GM12878 (cell line): ENCODE measurements around the gene FGR. TPM values are rescaled to one million over a fixed set of nuclear protein-coding genes. Genes with fewer than 3 reads are reported as not detected.

Experiments
- ATAC-seq: fragments of 200-7000 bp; cut with Tn5 transposase; 3 replicates; pipeline ENCODE4 v1.9.1; 2020; ENCODE audit warnings: mild to moderate bottlenecking, moderate library complexity
- BruUV-seq: library from RNA; stranded (reverse); fragments of 400-500 nt; replicated peaks from 2 replicates; lab custom pipeline; 2021; lab: Mats Ljungman, UMichigan
- CTCF ChIA-PET: fragments of 300-600 bp; sonication (Branson Sonifier 250); formaldehyde crosslinking; extraction: SDS; loops from one replicate; lab custom pipeline; 2021; ENCODE audit warnings: inconsistent platforms; lab: Yijun Ruan, JAX
- POLR2A ChIA-PET: fragments of 350-600 bp; formaldehyde crosslinking; extraction: SDS; loops from one replicate; lab custom pipeline; 2021; ENCODE audit warnings: inconsistent platforms; lab: Charles Lee
- RAD21 ChIA-PET: fragments of 300-600 bp; sonication (Branson Sonifier 250); formaldehyde crosslinking; loops from one replicate; lab custom pipeline; 2023; ENCODE audit warnings: antibody characterized with exemption; ENCODE audit not compliant: unreplicated experiment; lab: Charles Lee
- SMC1A ChIA-PET: fragments of 300-600 bp; sonication (Branson Sonifier 250); formaldehyde crosslinking; loops from one replicate; lab custom pipeline; 2023; ENCODE audit not compliant: unreplicated experiment, uncharacterized antibody; lab: Charles Lee
- DNase-seq: peaks from one replicate; pipeline ENCODE4 v3.0.0-alpha.2; 2011; ENCODE audit warnings: low read depth, low spot score
- FAIRE-seq: peaks from 3 replicates; lab custom pipeline; 2011; peaks lifted over from hg19 to GRCh38; lab: Jason Lieb, UNC
- H2AFZ ChIP-seq: 2 replicates; pipeline ENCODE4 v1.6.0; 2011; ENCODE audit warnings: low read depth, low read length, control low read depth; ENCODE audit not compliant: control insufficient read depth
- H3K27ac ChIP-seq: 2 replicates; pipeline ENCODE4 v1.5.1; 2011; ENCODE audit warnings: control low read depth; ENCODE audit not compliant: control insufficient read depth, insufficient read depth
- H3K27me3 ChIP-seq, 2 experiments: replicated peaks in 1 of 2; 2 replicates each; pipeline versions ENCODE4 v1.6.0 to v1.6.1; 2011; ENCODE audit warnings: low read length in 1 of 2; ENCODE audit not compliant: control insufficient read depth in 2 of 2, insufficient read depth in 2 of 2
- H3K36me3 ChIP-seq, 2 experiments: 2 replicates each; pipeline ENCODE4 v1.5.1; 2011; ENCODE audit warnings: low read length in 1 of 2; ENCODE audit not compliant: control insufficient read depth in 2 of 2, insufficient read depth in 2 of 2
- H3K4me1 ChIP-seq: 2 replicates; pipeline ENCODE4 v1.6.1; 2011; ENCODE audit warnings: mild to moderate bottlenecking, low read length, moderate library complexity, mixed read lengths; ENCODE audit not compliant: control insufficient read depth, insufficient read depth
- H3K4me2 ChIP-seq: 2 replicates; pipeline ENCODE4 v1.6.0; 2011; ENCODE audit warnings: control low read depth; ENCODE audit not compliant: control insufficient read depth, insufficient read depth
- H3K4me3 ChIP-seq: fragments of 200-600 bp; sonication (generic); 2 replicates; pipeline ENCODE4 v1.5.1; 2016
- H3K79me2 ChIP-seq: 2 replicates; pipeline ENCODE4 v1.6.0; 2011; ENCODE audit warnings: low read length; ENCODE audit not compliant: control insufficient read depth, insufficient read depth
- H3K9ac ChIP-seq: 2 replicates; pipeline ENCODE4 v1.8.0; 2011; ENCODE audit warnings: low read length, control low read depth, mixed read lengths; ENCODE audit not compliant: control insufficient read depth, insufficient read depth
- H3K9me3 ChIP-seq: replicated peaks from 3 replicates; pipeline ENCODE4 v1.5.1; 2011; ENCODE audit warnings: mild to moderate bottlenecking, low read length; ENCODE audit not compliant: control insufficient read depth, insufficient read depth
- H4K20me1 ChIP-seq: 2 replicates; pipeline ENCODE4 v1.6.0; 2011; ENCODE audit not compliant: control insufficient read depth, insufficient read depth
- CBFB ChIP-seq: IDR thresholded peaks from 2 replicates; pipeline ENCODE4 v1.6.1; 2016; ENCODE audit warnings: antibody characterized with exemption, low read depth
- CHD2 ChIP-seq: IDR thresholded peaks from 2 replicates; pipeline ENCODE4 v1.6.1; 2011; ENCODE audit warnings: low read depth, low read length, improper control_type of control experiment, borderline replicate concordance
- IKZF1 ChIP-seq: fragments of 450-650 bp; conservative IDR thresholded peaks from 2 replicates; pipeline ENCODE4 v1.6.1; 2017; ENCODE audit warnings: antibody characterized with exemption, mild to moderate bottlenecking
- KDM1A ChIP-seq: fragments of 200-600 bp; sonication (generic); IDR thresholded peaks from 2 replicates; pipeline ENCODE4 v1.6.1; 2016; ENCODE audit warnings: borderline replicate concordance
- NR2F1 ChIP-seq: fragments of 450-650 bp; conservative IDR thresholded peaks from 2 replicates; pipeline ENCODE4 v1.6.1; 2017; ENCODE audit warnings: mild to moderate bottlenecking
- POLR2A ChIP-seq: IDR thresholded peaks from 2 replicates; pipeline ENCODE4 v1.6.1; 2011; ENCODE audit warnings: low read depth, mild to moderate bottlenecking, low read length
- RELA ChIP-seq: fragments of 450-650 bp; IDR thresholded peaks from 2 replicates; pipeline ENCODE4 v1.8.0; 2014; ENCODE audit warnings: borderline replicate concordance; ENCODE audit not compliant: partially characterized antibody
- SMARCA5 ChIP-seq: fragments of 450-650 bp; IDR thresholded peaks from 2 replicates; pipeline ENCODE4 v1.6.1; 2017; ENCODE audit warnings: mild to moderate bottlenecking
- SUPT20H ChIP-seq: IDR thresholded peaks from 2 replicates; pipeline ENCODE4 v1.6.1; 2011; ENCODE audit warnings: low read depth, mild to moderate bottlenecking, low read length, moderate library complexity, borderline replicate concordance; ENCODE audit not compliant: control insufficient read depth
- ZSCAN29 ChIP-seq: fragments of 450-650 bp; IDR thresholded peaks from 2 replicates; pipeline ENCODE4 v1.6.1; 2017; ENCODE audit warnings: mild to moderate bottlenecking, moderate library complexity
- WGBS: methylation state at CpG from one replicate; pipeline ENCODE4 v1.1.6; 2016; ENCODE audit warnings: low lambda C conversion rate; ENCODE audit not compliant: insufficient replicate concordance, insufficient coverage; ENCODE audit errors: missing lambda C conversion rate; 5-methylcytosine and 5-hydroxymethylcytosine counted together
- in situ Hi-C: fragments of 300-500 bp; cut with MboI; formaldehyde crosslinking; loops from 9 replicates; pipeline ENCODE4 v1.14.3; 2018; ENCODE audit warnings: mixed read lengths
- intact Hi-C: fragments of 100-400 bp; cut with micrococcal nuclease; formaldehyde crosslinking; loops from one replicate; pipeline ENCODE4 v1.14.2; 2022; ENCODE audit not compliant: unreplicated experiment
- polyA plus RNA-seq, 11 experiments: library from polyadenylated mRNA; depleted of rRNA in 4 of 11; unstranded in 6 of 11; stranded (reverse) in 5 of 11; fragments of >200 nt; fragmentation: Nextera tagmentation in 4 of 11; fragmentation: Illumina TruSeq in 1 of 11; extraction: Ambion mirVana in 4 of 11; extraction: Trizol in 1 of 11; gene quantifications; 1 replicate in 1 of 11; 2 replicates in 10 of 11; pipeline versions ENCODE4 v1.2.1 to v1.2.3, GENCODE V29; 2011 to 2016; ENCODE audit warnings: inconsistent platforms in 2 of 11, missing spikeins in 2 of 11, low read depth in 1 of 11
- total RNA-seq, 4 experiments: library from RNA; depleted of rRNA in 3 of 4; stranded (reverse); fragments of >200 nt in 3 of 4; fragmentation: Illumina TruSeq in 1 of 4; extraction: Trizol in 1 of 4; gene quantifications; 2 replicates each; pipeline versions ENCODE4 v1.2.1 to v1.2.3, GENCODE V29; 2013 to 2021
- TF ChIP-seq, protein P1 (sequence below): fragments of 450-650 bp; IDR thresholded peaks from 2 replicates; pipeline ENCODE4 v1.6.1; 2017; ENCODE audit warnings: borderline replicate concordance
- TF ChIP-seq, protein P2 (sequence below): fragments of 150-350 bp; IDR thresholded peaks from 2 replicates; pipeline ENCODE4 v1.6.1; 2016; ENCODE audit warnings: low read depth, low read length
- TF ChIP-seq, protein P3 (sequence below): fragments of 450-650 bp; IDR thresholded peaks from 2 replicates; pipeline ENCODE4 v1.6.1; 2016; ENCODE audit warnings: mild to moderate bottlenecking
- TF ChIP-seq, protein P4 (sequence below): fragments of 450-650 bp; formaldehyde crosslinking; IDR thresholded peaks from 2 replicates; pipeline ENCODE4 v1.5.0; 2022; ENCODE audit warnings: mild to moderate bottlenecking, missing genetic modification characterization

FGR gene
- total and polyA plus RNA-seq, 10 of the 15 experiments (the other 5 are each of a cell fraction or from before 2014, with no cell fraction given): 10.9 to 193 (median 74.7) TPM

DNA sequence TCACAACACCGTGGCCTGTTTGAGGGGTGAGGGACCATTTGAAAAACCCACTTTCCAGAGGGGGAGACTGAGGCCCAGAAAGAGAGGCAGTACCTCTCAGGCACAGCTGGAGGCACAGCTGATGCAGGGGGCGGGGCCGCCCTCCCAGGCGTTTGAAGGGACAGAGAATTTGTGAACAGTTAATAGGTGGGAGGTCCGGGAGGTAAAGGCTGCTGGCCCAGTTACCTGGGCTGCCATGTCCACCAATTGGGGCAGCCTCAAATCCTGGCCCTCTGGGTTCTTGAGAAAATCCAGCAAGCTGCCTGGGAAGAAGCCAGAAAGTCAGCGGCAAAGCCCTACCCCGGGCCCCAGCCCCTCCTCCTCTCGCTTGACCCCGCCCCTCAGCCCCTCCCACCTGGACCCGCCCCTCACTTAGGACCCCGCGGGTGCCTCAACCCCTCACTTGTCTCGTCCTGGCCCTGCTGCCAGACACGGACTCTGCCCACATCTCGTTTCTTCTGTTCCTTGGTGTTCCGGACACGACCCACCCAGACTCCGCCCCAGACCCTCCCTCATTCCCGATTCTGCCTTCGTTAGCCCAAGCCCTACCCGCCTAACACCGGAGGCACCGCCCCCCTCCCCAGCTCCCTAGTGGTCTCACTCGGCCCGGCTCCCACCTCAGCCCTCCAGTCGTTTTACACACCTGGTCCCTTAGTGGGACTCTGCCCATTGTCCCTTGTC, 20.2 kb downstream of the FGR start:
- Histone ChIP-seq H3K9ac (no peak overlapping the region), H3K79me2 (peaks cover 3% of the 10 kb centered on the region; the same call in 1 of the 2 replicates), H2AFZ (no peak overlapping the region), H3K36me3 (peaks cover 29 to 40% of the 10 kb centered on the region in 2 experiments; a peak in 3 of 4 replicates), H3K27me3 (no peaks in the 10 kb centered on the region), H4K20me1 (no peaks in the 10 kb centered on the region), H3K4me2 (no peak overlapping the region), H3K4me1 (peaks cover 31% of the 10 kb centered on the region), H3K4me3 (no peak overlapping the region), H3K9me3 (no peaks in the 10 kb centered on the region), H3K27ac (no peak overlapping the region)
- no peak for FAIRE-seq
- in situ Hi-C loops: no loop called here
- SMC1A ChIA-PET: interaction anchor here (1.6 to 10.2 kb wide), 3 partner anchors 16 to 49 kb away, joined by 3 to 71 read pairs (median 3); no protein-coding TSS in a partner anchor
- no peak for DNase-seq
- POLR2A ChIA-PET: interaction anchor here (1.3 to 1.5 kb wide), 2 partner anchors 8 to 16 kb away, joined by 3 to 6 read pairs; no protein-coding TSS in a partner anchor
- no peak for ATAC-seq
- RAD21 ChIA-PET: interaction anchor here (1.0 kb wide), 1 partner anchor 48 kb away, joined by 3 read pairs; no protein-coding TSS in a partner anchor
- 79% methylated on average over 11 of the region's 26 CpGs for WGBS
- BruUV-seq: no TSS peak
- intact Hi-C loops: no loop called here
- CTCF ChIA-PET: interaction anchor here (0.6 to 2.8 kb wide), 3 partner anchors 11 to 357 kb away, joined by 3 to 13 read pairs (median 5); no protein-coding TSS in a partner anchor
- TF ChIP-seq IKZF1: no peak
- TF ChIP-seq, protein P1, sequence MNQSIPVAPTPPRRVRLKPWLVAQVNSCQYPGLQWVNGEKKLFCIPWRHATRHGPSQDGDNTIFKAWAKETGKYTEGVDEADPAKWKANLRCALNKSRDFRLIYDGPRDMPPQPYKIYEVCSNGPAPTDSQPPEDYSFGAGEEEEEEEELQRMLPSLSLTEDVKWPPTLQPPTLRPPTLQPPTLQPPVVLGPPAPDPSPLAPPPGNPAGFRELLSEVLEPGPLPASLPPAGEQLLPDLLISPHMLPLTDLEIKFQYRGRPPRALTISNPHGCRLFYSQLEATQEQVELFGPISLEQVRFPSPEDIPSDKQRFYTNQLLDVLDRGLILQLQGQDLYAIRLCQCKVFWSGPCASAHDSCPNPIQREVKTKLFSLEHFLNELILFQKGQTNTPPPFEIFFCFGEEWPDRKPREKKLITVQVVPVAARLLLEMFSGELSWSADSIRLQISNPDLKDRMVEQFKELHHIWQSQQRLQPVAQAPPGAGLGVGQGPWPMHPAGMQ: no peak
- no peak for TF ChIP-seq KDM1A
- no peak for TF ChIP-seq SMARCA5
- no peak for TF ChIP-seq CBFB
- TF ChIP-seq, protein P2, sequence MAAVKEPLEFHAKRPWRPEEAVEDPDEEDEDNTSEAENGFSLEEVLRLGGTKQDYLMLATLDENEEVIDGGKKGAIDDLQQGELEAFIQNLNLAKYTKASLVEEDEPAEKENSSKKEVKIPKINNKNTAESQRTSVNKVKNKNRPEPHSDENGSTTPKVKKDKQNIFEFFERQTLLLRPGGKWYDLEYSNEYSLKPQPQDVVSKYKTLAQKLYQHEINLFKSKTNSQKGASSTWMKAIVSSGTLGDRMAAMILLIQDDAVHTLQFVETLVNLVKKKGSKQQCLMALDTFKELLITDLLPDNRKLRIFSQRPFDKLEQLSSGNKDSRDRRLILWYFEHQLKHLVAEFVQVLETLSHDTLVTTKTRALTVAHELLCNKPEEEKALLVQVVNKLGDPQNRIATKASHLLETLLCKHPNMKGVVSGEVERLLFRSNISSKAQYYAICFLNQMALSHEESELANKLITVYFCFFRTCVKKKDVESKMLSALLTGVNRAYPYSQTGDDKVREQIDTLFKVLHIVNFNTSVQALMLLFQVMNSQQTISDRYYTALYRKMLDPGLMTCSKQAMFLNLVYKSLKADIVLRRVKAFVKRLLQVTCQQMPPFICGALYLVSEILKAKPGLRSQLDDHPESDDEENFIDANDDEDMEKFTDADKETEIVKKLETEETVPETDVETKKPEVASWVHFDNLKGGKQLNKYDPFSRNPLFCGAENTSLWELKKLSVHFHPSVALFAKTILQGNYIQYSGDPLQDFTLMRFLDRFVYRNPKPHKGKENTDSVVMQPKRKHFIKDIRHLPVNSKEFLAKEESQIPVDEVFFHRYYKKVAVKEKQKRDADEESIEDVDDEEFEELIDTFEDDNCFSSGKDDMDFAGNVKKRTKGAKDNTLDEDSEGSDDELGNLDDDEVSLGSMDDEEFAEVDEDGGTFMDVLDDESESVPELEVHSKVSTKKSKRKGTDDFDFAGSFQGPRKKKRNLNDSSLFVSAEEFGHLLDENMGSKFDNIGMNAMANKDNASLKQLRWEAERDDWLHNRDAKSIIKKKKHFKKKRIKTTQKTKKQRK: no peak
- no peak for TF ChIP-seq RELA
- no peak for TF ChIP-seq CHD2
- TF ChIP-seq, protein P3, sequence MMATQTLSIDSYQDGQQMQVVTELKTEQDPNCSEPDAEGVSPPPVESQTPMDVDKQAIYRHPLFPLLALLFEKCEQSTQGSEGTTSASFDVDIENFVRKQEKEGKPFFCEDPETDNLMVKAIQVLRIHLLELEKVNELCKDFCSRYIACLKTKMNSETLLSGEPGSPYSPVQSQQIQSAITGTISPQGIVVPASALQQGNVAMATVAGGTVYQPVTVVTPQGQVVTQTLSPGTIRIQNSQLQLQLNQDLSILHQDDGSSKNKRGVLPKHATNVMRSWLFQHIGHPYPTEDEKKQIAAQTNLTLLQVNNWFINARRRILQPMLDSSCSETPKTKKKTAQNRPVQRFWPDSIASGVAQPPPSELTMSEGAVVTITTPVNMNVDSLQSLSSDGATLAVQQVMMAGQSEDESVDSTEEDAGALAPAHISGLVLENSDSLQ: no peak
- TF ChIP-seq SUPT20H: no peak
- TF ChIP-seq ZSCAN29: no peak
- TF ChIP-seq NR2F1: no peak
- TF ChIP-seq POLR2A: no peak
- TF ChIP-seq, protein P4, sequence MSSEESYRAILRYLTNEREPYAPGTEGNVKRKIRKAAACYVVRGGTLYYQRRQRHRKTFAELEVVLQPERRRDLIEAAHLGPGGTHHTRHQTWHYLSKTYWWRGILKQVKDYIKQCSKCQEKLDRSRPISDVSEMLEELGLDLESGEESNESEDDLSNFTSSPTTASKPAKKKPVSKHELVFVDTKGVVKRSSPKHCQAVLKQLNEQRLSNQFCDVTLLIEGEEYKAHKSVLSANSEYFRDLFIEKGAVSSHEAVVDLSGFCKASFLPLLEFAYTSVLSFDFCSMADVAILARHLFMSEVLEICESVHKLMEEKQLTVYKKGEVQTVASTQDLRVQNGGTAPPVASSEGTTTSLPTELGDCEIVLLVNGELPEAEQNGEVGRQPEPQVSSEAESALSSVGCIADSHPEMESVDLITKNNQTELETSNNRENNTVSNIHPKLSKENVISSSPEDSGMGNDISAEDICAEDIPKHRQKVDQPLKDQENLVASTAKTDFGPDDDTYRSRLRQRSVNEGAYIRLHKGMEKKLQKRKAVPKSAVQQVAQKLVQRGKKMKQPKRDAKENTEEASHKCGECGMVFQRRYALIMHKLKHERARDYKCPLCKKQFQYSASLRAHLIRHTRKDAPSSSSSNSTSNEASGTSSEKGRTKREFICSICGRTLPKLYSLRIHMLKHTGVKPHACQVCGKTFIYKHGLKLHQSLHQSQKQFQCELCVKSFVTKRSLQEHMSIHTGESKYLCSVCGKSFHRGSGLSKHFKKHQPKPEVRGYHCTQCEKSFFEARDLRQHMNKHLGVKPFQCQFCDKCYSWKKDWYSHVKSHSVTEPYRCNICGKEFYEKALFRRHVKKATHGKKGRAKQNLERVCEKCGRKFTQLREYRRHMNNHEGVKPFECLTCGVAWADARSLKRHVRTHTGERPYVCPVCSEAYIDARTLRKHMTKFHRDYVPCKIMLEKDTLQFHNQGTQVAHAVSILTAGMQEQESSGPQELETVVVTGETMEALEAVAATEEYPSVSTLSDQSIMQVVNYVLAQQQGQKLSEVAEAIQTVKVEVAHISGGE: no peak
